Fibroblast of the aortic adventitia (primary cell): ENCODE data around the gene LRRC3. TPM values are rescaled to one million over a fixed set of nuclear protein-coding genes. Genes with fewer than 3 reads are reported as not detected.

Experiments used
- DNase-seq: peaks from one replicate; pipeline ENCODE4 v3.0.0-alpha.2; 2010; ENCODE audit warnings: low read depth
- H3K4me3 ChIP-seq: 2 replicates; pipeline ENCODE4 v1.5.1; 2011; ENCODE audit warnings: low read depth, mild to moderate bottlenecking, control low read depth, low read length, moderate library complexity
- total RNA-seq: library from RNA; depleted of rRNA; stranded (reverse); fragments of >200 nt; gene quantifications from 2 replicates; pipeline ENCODE4 v1.2.3, GENCODE V29; 2012; ENCODE audit warnings: low replicate concordance
- TF ChIP-seq, protein P1 (sequence below): IDR thresholded peaks from 2 replicates; pipeline ENCODE4 v1.5.1; 2011; ENCODE audit warnings: mild to moderate bottlenecking, low read length, control low read depth, inconsistent platforms; ENCODE audit not compliant: insufficient read depth

Gene LRRC3
- total RNA-seq, 1 donor = 0.45 TPM

DNA sequence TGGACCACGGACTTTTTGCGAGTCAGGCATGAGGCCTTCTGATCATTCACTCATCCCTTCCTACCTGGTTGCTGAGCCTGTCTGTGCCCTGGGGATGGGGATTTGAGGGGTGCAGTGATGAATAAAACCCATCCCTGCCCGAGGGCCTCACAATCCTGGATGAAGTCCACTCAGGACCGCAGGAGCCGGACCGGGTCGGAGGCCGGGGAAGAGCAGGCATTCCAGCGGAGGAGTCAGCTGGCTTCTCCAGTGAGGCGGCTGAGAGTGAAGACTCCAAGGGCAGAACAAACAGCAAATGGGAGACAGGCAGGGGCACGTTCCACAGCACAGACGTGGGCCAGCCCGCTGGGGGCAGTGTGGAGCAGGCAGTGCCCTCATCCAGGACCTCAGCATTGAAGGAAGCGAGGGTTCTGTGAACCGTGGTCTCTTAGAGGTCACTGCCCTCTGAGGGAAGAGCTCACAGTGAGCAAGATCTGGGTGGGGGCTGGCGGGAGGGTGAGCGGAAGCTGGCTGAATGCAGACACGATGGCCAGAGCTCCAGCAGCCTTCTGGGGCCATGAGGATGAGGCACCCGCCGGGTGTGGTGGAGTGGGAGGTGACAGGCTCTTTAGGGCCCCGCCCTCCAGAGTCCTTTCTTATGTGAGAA is 10.9 kb upstream of the LRRC3 start:
- H3K4me3 ChIP-seq = no peak overlapping the region
- TF ChIP-seq, protein P1, sequence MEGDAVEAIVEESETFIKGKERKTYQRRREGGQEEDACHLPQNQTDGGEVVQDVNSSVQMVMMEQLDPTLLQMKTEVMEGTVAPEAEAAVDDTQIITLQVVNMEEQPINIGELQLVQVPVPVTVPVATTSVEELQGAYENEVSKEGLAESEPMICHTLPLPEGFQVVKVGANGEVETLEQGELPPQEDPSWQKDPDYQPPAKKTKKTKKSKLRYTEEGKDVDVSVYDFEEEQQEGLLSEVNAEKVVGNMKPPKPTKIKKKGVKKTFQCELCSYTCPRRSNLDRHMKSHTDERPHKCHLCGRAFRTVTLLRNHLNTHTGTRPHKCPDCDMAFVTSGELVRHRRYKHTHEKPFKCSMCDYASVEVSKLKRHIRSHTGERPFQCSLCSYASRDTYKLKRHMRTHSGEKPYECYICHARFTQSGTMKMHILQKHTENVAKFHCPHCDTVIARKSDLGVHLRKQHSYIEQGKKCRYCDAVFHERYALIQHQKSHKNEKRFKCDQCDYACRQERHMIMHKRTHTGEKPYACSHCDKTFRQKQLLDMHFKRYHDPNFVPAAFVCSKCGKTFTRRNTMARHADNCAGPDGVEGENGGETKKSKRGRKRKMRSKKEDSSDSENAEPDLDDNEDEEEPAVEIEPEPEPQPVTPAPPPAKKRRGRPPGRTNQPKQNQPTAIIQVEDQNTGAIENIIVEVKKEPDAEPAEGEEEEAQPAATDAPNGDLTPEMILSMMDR = no peak
- no peak for DNase-seq

DNA sequence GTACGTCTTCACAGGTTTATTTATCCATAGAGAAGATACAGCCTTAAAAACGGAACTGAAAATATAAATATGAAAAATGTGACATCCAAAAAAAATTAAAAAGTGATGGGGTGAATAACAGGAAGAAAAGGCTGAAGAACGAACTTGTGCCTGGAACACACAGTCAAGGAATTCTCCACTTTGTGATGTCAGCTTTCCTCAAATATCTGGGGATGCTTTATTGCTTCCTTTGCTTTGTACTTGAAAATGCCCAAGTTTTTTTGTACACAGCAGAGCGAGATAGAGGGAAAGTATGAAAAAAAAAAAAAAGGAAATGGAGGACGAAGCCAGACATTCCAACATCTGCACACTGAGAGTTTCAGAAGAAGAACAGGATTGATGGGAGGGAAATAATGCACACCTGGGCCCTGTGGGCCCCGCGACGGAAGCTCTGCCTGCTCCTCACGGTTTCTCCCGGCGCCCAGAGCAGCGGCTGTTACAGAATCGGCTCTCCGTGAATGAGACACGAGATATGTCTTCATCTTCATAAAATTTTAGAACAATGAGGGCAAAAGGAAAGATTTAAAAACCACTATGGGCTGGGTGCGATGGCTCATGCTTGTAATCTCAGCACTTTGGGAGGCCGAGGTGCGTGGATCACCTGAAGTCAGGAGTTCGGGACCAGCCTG is 10.0 kb upstream of the LRRC3 start:
- no peak for DNase-seq
- no peak overlapping the region for H3K4me3 ChIP-seq
- TF ChIP-seq, protein P1 = no peak

DNA sequence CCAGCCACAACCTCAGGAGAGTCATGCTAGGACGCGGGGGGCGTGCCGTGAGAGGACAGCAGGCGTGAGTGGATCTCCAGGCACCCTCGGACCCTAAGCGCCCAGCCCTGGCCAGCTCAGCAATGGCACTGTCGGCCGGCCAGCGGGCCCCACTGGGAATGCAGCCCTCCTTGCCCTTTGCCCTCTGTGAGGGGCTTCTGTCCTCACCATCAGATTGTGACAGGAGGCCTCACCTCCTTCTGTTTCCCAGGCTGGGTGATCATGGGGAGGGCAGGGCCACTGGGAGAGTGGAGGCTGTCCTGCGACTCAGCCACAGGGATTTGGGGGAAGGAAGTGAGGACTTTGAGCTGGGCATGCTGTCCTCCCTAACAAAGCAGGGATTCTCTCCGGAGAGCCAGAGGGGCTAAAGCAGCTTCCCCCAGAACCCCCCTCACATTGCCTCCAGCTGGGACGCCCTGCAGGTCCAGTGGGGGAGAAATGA is 6.6 kb upstream of the LRRC3 start:
- TF ChIP-seq, protein P1 = no peak

DNA sequence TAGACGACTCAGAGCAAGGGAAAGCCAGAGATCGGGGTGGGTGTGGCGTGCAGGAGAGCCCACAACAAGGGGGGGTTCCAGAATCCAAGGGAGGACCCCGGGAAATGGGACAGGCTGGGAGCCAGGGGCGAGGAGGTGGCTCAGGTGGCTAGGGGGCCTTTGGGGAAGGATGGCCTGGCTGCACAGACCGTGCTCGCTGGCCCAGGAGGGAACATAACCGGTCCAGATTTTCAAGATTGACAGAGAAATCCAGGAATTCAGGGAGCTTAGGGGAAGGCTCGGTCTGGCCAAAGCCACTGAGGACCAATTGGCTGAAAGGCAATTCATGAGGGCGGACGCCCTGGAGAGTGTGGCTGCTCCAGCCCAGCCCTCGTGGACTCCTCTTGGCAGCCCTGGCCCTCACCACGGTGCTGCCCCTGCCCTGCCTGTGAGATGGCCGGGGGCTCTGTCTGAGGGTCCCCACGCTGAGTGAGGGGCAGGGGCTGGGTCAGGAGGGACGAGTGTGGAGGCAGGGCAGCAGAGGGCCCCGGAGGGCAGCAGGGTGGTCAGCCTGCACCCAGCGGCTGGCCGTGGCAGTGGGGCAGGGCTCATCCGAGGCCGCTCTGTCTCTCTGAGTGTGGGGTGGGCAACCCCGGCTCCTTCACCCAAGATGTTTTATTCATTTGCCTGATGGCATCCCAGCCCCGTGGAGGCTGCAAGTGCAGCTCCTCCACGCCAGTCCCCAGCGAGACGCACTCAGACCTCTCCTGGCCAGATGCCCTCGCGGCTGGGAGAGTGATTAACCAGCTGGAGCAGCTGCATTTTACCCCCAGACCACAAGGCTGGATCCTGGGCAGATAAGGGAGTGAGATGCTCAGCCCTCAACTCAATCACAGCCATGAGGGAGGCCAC is 5.6 kb upstream of the LRRC3 start:
- H3K4me3 ChIP-seq = no peak overlapping the region
- DNase-seq = no peak
- TF ChIP-seq, protein P1 = no peak

More for the DNA sequence above, 6.6 kb upstream of the LRRC3 start:
- DNase-seq = no peak
- H3K4me3 ChIP-seq = no peak overlapping the region

DNA sequence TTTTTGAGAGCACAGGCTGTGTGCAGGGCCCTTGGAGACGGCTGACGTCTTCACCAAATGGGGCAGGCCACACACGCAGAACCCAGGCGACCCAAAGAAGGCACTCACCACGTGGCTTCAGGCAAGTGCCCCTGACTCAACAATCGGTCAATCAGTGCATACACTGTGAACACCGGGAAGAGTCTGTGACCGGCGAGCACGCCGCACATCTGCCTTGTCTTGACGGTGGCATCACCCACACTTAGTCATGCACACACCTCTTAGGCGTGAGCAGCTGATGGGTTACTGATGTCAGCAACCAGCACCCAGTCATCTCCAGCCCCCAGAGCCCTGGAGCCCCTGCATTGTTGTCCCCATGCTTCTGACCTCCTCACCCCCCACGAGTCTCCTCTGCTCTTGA is 4.9 kb upstream of the LRRC3 start:
- TF ChIP-seq, protein P1 = no peak
- DNase-seq = no peak
- no peak overlapping the region for H3K4me3 ChIP-seq

DNA sequence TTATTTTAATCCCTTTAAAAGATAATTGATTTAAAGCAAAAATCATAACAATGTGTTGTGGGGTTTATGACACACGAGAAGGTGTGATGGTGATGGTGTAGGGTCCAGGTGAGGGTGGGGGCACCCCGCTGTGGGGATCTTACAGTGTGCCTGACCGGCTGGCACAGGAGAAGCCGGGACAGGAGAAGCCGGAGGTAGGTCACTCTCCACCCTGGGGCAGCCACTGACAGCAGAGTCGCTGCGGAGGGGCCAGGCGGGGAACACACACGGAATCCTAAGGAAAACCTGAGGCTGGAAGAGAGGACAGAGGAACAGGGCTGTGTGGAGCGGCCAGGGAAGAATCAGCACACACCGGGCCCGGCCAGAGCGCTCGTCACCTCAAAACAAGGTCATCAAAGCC is 4.3 kb upstream of the LRRC3 start:
- no peak for DNase-seq
- H3K4me3 ChIP-seq = no peak overlapping the region
- TF ChIP-seq, protein P1 = no peak
